OCI-LY7 (cell line): ENCODE data around the gene MSTN.

ENCODE experiments used
- CTCF ChIP-seq: fragments of 200-600 bp; sonication (generic); conservative IDR thresholded peaks from 2 replicates; pipeline ENCODE4 v1.5.1; 2014; ENCODE audit warnings: mild to moderate bottlenecking, antibody characterized with exemption, low read length, moderate library complexity, mixed read lengths
- EZH2phosphoT487 ChIP-seq: fragments of 200-600 bp; sonication (generic); IDR thresholded peaks from 2 replicates; pipeline ENCODE4 v1.6.1; 2018; ENCODE audit warnings: low read depth, borderline replicate concordance, mild to moderate bottlenecking, mixed run types, antibody characterized with exemption, low read length, moderate library complexity, mixed read lengths

GRCh38 chr2:190060019-190060418 lies 2.5 kb downstream of the MSTN start:
- TF ChIP-seq EZH2phosphoT487 (no peak), CTCF (no peak)
